Fibroblast of gingiva (primary cell): ENCODE data around the gene CD83.

ENCODE experiments used
- DNase-seq: peaks from one replicate; pipeline ENCODE4 v3.0.0-alpha.2; 2011; ENCODE audit warnings: low read depth

CD83 gene

DNA sequence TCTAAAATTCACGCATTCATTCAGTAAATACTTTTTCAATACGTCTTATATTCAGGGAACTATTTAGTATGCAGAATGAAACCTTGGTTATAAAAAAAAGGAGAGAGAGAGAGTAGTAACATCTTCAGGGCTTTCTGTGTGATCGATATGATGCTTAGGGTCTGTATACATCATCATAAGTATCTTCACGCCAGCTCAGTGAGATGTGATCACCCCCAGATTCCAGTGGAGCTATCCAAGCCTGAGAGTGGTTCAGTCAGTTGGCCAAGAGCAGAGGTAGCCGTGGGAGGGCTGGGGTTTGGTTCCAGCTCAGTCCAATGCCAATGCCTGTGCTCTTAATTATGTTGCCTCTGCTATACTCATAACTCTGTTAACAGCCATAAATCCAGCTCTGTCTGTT is 8.6 kb downstream of the CD83 start:
- DNase-seq = no peak

DNA sequence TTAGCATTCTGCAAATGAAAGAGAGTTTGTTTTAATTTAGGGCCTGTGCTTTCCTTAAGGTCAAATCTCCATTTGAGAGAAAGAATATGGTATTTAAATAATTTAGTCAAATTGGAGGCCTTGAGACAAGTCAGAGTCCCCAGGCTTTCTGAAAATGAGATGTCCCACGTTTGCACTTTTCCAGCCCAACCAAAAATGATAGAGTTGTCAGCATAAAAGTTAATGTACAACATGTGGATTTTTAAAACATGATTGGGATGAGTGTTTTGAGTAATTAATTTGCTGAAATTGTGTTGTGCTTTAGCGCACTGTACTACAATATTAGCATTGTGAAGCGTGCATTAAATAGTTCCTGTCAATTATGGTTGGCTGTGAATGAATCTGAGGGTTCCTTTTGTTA is 10.0 kb downstream of the CD83 start:
- DNase-seq = no peak

DNA sequence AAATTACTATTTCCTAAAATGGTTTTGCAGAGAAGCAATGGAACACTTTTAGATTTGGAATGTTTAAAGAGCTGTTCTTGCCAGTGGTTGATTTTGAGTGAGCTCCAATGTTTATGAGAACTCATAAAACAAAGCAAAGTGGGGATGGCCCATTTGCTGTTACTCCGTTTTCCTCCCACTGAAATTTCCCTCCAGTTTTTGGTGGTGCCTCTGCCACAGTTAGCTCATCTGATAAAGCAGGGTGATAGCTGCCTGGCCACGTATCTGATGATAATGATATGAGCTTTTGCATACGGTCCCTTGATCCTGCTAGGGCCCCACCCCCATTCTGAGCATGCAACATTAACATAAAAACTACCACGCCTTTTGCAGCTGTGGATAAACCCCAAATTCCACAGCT is 10.4 kb downstream of the CD83 start:
- DNase-seq = no peak

DNA sequence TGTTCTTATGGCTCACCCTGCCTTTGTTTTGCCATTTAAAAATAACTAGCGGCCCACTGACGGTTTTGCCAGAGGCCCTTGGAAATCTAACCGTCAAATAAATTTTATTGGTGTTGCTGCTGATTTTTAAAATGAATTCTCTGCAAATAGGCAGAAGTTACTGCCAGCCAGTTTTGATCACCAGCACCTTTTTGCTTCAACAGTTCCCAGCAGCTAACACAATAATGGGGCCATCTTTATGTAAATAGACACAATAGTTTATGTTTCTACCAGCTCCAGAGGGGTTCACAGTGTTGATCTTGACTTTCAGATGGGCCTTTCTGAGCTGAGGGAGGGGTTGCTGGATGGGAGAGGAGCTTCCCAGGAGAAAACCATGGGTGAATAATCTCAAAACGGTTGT is 11.2 kb downstream of the CD83 start:
- DNase-seq = no peak

DNA sequence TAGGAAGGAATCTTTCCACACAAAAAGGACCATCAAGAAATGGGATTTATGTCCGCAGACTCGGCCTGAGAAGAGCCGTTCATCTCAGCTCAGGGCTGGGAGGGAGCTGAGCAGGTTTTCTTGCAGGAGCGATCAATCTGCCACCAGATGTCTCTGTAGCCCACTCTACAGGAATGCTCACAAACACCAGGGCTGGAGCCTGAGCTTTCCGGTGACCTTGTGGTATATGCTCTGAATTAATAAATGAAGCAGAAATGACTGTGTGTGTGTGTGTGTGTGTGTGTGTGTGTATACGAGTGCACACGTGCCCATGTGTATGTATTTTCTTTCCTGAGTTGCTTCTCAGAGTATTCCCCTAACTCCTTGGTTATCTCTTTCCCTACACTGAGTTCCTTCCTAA is 12.0 kb downstream of the CD83 start:
- peak; percentile 60 for DNase-seq

DNA sequence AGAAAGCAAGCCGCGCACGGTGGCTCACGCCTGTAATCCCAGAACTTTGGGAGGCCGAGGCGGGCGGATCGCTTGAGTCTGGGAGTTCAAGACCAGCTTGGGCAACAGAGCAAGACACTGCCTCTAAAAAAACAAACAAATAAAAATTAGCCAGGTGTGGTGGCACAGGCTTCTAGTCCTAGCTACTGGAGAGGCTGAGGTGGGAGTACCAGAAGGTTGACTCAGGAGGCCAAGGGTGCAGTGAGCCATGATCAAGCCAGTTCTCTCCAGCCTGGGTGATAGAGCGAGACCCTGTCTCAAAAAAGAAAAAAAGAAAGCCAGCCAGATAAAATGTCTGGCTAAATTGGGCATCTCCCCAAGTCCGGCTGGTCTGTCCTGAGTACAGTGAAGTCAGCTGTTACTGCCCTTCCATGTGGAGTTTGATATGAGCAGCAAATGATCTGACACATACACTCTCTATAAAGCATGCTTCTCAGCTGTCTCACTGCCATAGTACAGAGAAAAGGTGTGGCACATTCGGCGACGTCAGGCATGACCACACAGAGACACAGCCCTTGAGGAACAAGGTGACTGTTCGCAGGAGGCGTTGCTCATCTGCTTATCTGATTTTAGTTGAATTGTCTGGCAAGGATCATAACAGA is 13.0 kb downstream of the CD83 start:
- no peak for DNase-seq

DNA sequence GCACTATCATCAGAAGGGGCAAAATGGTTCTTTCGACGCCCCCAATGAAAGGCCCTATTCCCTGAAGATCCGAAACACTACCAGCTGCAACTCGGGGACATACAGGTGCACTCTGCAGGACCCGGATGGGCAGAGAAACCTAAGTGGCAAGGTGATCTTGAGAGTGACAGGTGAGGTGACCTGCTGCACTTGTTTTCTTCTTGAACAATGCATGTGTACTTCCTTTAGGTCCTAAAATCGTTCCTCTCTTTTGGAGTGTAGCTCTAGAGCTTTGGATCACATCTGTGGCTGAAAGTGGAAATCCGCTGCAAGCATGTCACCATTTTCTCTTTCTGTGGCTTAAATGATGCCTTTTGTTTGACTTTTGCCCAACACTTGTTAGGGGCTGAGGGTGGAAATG is 14.0 kb downstream of the CD83 start:
- DNase-seq = no peak

DNA sequence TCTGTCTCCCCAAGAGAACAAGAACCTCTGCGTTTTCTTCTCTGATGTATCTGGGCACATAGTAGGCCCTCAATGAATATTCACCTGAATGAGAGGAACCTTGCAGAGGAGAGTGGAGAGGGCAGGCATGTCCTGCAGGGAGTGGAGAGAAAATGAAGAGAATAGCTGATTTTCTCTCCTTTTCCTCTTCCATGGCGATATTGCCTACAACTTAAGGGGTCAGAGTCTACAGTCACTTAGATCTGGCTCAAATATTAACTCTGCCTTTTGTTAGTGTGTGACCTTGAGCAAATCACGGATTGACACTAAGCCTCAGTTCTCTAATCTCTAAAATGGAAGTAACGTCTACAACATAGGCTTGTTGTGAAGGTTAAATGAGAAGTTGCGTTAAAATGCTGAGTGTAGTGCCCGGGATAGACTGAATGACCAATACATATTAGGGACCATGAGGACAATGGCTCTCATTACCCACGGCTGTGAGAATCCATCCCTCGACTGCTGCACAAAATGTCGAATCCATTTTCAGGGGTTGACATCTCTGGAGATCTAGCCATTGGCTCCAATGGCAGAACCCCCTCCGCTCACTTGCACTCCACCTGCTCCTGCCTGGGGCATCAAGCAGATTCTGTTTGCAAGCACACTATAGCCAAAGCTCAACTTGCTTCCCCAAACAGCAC is 14.8 kb downstream of the CD83 start:
- no peak for DNase-seq

DNA sequence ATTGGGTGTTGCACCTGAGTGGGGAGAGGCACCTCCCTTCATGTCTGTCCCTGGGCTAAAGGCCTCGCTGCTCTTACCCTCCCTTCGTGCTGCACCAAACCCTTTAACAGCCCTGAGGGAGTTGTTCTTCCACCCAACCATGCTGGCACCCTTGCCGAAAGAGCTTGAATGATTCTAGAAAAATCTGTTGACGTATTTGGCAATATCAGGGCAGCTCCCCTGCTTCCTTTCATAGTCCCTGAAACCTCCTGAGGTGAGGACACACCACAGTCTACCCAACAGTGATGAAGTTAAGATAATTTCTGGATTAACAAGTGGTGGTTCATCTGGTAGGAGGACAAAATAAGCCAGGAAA is 15.3 kb downstream of the CD83 start:
- no peak for DNase-seq

DNA sequence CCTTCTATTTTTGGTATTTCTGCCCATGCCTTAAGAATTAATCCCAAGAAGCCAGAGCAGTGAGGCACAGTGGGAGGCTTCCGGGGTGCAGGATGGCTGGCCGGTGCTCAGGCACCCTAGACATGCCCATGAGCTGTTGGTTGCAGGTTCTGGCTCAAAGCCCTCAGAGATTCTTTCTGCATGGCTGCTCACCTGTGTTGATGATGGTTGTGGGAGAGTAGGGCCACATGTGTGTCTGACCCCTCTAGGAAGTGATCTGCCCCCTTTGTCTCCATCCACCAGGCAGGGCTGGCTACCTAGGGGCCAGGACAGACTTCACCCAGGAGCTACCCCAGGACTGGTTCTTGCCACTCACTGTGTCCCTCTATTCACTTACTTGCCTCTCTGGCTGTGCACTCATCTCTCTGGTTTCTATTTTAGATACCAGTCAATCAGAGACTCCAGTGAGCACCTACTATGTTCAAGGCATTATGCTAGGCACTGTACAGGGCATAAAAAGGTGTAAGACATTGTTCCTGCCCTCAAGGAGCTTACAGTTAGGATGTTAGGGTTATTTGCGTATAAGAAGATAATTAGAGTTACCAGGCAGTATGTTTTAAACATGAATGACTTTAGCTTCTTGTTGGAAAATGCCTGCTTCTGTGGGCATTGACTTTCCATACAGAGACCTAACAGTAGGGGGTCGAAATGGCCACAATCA is 16.8 kb downstream of the CD83 start:
- no peak for DNase-seq

DNA sequence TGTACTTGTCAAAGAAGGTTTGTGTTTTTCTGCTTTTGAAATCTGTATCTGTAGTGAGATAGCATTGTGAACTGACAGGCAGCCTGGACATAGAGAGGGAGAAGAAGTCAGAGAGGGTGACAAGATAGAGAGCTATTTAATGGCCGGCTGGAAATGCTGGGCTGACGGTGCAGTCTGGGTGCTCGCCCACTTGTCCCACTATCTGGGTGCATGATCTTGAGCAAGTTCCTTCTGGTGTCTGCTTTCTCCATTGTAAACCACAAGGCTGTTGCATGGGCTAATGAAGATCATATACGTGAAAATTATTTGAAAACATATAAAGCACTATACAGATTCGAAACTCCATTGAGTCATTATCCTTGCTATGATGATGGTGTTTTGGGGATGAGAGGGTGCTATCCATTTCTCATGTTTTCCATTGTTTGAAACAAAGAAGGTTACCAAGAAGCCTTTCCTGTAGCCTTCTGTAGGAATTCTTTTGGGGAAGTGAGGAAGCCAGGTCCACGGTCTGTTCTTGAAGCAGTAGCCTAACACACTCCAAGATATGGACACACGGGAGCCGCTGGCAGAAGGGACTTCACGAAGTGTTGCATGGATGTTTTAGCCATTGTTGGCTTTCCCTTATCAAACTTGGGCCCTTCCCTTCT is 18.4 kb downstream of the CD83 start:
- no peak for DNase-seq

DNA sequence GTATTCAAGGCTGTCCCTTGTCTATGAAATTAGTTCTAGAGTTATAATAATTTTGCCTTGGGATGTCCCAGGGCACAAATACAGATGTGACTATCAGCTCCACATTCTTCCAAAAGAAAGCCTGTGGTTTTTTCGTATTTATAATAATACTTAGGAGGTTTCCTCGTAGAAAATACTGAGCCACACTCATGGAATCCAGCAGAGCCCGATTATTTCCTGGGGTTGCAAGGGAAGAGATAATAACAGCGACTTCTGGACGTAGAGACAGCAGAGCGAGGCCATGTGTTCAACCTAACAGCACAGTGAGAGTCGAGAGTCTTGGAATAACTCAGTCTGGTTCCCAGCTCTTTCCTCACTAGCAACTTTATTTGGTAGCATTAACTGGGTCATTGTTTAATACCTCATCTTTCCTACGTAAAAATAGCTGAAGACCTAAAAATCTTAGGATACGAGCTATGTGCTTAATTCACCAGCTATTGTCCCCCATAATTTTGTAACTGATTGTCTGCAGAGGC is 21.2 kb downstream of the CD83 start:
- DNase-seq = no peak

DNA sequence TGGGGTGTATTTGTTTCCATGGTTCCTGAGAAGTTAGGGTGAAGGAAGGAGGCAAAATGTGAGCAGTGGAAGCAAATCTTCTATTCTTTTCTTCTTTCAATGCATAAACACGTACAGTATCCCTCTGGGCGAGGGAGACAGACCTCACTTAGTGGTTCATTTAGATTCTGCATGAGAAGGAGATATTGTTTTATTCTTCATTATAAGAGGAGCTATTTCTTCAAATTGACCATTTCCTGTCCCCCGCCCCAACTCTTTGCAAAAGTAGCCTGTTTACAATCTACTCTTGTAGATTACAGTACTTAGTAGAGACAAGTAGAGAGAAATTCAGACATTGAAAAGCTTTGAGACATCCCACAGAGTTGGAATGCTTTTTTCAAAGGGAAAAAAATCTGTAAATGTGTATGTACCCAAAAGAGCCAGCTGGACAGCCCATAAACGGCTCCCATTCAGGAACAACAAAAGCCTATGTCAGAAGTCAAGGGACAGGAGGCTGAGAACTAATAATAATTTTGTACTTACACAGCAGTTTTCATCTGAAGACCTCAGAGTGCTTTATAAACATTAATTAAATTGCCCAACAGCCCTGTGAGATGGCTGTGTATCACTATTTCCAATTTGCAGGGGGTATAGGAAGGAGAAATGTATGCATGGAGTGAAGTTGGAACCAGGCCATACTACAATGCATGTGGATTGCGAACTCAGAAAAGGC is 23.9 kb downstream of the CD83 start:
- no peak for DNase-seq

DNA sequence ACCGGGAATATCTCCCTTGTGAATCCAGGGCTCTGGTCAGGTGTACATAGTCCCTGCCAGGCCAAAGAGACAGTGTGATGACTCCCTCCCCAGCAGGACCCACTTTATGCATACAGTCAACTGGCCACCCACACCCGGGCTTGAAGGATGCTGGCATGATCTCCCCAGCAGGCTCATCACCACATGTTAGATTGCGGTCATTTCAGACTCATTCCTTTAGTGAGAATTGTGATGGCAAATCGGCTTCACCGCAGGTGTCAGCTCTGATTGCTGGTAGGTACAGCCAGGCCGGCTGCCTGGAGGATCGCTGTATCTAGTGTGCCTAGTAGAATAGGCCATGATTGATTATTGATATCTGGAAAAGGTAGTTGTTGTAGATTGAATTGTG is 24.5 kb downstream of the CD83 start:
- no peak for DNase-seq

DNA sequence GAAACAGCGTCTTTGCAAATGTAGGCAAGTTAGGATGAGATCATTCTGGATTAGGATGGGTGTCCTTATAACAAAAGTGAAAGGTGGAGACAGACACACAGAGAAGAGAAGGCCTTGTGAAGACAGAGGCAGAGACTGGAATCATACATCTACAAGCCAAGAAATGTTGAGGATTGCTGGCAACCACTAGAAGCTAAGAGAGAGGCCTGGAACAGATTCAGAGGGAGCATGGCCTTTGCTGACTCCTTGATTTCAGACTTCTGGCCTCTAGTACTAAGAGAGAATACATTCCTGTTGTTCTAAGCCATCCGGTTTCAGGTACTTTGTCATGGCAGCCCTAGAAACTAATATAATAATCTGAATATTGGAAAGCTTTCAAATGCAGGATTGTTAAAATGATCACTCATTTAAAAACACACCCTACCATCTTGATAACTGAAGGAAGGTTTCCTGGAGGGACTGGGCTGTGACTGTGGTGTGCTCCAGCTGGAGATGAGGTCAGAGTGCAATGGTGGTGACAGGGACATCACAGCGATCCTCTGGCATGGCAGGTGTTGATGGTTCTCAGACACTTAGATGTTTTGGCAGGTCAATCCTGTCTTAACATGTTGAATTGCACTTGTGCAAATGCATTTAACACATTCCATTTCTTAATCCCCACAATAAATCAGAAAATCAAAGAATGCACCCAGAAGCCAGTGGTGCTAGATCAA is 25.1 kb downstream of the CD83 start:
- no peak for DNase-seq

DNA sequence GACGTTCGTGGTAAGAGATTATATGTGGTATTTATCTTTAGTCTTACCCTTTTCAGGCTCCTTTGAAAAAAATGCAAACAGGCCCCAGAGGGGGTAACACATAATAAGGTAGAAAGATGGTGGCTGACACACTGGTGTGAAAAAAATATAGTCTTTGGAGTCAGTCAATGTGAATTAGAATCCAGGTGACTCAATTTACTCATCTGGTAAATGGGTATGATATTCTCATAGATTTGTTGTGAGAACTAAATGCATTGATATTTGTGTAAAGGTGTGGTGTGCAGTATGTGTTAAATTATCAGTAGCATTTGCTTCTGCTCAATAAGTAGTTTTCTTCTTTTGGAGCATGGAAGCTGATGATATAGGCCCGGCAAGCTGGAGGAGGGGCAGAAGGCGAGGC is 25.7 kb downstream of the CD83 start:
- no peak for DNase-seq

DNA sequence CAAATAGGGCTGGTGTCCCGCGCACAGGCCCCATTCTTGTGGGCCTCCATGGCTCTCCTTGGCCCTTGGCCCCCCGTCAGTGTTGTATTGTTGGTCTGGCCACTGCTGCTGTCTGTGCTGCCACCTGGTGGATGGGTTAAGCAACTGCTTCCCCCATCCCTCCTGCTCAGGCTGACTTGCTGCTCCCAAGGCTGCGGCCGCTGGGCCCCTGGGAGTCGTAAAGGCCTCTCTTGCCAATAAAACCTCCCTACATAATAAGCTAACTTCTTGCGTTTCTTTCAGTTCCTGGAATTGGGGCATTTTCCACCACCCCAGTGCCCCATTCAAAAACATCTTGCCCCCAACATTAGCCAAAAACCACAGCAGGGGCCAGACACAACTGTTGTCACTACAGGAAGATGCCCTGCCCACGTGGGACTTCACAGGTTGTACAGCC is 27.1 kb downstream of the CD83 start:
- DNase-seq = peak; percentile 44

DNA sequence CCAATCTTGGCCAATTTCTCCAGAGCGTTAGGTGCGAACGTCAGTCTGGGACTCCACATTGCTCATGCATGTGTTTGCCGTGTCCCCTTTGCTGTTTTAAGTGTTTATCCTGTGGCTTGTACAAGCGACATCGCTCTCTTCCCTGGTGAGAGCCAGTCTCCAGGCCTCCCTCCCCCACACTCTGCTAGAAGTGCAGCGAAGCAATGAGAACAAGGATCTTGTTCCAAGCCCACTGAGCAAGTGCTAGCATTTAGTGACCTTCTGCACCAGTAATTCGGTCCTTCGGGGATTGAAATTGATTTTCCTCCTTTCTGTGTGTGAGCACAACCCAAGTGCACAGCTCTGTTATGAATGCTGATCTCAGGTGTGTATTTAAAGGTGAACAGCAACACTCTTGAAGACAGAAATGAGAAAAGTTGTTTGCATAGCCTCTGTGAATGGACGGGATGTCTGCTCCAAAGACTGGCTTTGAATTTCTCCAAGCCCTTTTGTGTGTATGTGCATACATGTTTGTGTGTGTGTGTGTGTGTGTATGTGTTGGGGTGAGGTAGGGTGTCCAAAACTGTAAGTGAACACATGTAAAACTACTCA is 29.0 kb downstream of the CD83 start:
- no peak for DNase-seq

DNA sequence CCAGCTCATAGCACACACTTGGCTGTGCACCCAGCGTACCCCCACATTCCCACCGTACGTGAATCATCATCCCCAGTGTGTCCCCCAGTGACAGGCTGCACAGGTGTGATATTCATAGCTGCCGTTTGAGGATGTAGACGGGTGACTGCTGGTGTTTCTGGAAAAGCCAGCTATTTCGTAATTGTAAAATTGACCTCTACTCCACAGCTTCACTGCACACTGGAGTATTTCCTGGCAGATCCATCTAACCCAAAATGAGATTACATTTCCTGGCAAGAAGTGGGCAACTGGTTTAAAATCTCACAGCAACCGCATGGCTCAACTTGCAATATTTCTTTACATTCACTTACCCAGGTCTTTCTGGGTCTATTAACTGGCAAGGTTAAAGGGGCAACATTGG is 30.3 kb downstream of the CD83 start:
- peak; percentile 31 for DNase-seq

DNA sequence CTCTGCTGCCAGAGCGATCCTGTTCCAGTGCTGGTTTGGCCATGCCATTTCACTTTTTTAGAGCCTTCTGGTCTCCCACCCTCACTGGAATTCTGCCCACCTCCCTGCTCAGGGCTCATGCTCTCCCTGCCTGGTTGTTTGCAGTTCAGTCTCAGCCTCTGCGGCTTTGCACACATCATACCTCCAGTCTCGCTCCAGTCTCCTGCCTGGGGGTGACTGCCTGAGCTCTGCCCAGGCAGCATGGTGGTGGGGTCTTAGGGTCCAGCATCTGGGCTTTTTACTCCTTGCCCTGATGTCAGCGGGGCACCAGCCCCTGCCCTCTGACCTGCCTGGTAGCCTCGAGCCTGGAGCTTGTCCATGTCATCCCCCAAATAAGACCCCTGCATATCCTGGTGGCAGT is 30.9 kb downstream of the CD83 start:
- no peak for DNase-seq

DNA sequence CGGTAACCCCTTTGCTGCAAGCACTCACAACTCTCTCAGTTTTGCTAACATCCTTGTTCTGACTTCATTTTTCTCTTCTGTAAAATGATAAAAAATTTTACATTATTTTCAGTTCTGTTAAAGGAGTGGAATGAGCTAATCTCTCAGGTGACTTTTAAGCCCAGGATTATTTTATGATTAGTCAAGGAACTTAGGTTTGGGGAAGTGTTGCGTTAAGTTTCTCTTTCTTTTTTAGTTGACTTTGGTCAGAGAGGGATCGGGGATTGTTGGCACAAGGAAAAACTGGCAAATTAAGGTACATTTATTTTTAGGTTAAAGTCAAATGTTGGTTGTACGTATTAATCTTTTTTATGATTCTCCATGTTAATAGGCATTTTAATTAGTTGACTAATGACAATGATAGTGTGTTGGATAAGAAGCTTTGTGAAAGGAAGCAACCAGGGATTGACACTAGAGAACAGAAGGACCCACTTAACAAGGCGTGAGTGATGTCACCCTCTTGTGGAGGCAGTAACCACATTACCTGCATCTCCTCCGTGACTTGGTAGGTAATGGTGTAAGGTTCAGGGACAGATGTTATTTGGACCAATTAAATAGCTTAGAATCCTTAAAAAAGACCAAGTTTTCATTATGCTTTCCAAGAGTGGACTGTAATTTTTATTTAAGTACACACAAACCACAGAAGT is 31.6 kb downstream of the CD83 start:
- DNase-seq = no peak
